Measurements from ENCODE around the gene PDIA6. TPM values are rescaled to one million over a fixed set of nuclear protein-coding genes. Genes with fewer than 3 reads are reported as not detected.

Gene PDIA6
- total RNA-seq, 1 experiment from 2014 or later = 92.4 TPM

DNA sequence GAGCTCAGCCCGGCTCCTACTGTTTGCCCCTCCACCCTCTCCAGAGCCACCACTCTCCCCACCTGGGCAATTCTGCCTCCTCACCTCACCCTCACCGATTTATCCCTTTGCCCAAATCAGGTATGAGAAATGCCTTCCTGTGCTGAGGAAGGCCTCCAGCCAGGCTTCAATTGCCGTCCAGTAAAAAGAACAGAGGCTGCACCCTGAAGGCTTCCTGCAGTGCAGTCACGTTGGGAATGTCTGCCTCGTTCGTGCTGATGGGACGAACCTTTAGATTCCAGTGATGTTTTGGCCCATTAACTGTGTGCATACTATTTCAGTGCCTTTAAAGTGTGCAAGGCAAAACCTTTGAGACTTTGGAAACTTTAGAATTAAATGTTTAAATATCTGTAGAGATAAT lies 57.0 kb downstream of the PDIA6 start:
- H3K9me2 ChIP-seq (replicated peaks; ENCODE audit: insufficient read depth, low read length) = no peaks in the 10 kb centered on the region
- DNase-seq = no peak
- no peak overlapping the region for H3K27ac ChIP-seq (ENCODE audit: low read length)
- H4K20me1 ChIP-seq (ENCODE audit: insufficient read depth, low read depth, low read length) = no peaks in the 10 kb centered on the region
- no peaks in the 10 kb centered on the region for H3K27me3 ChIP-seq (ENCODE audit: low read length)
- H3K4me1 ChIP-seq (ENCODE audit: low read length) = no peaks in the 10 kb centered on the region
- no peak overlapping the region for H3K4me2 ChIP-seq (ENCODE audit: low read depth, low read length, poor library complexity, severe bottlenecking)
- no peak overlapping the region for H3K9ac ChIP-seq (ENCODE audit: low read length)
- H3K79me2 ChIP-seq (ENCODE audit: low read length) = no peaks in the 10 kb centered on the region
- no peaks in the 10 kb centered on the region for H3K36me3 ChIP-seq (ENCODE audit: insufficient read depth, low read length)
- H2AFZ ChIP-seq (ENCODE audit: low read length) = no peak overlapping the region
- H3K4me3 ChIP-seq (ENCODE audit: low read length) = no peak overlapping the region
- H3K9me3 ChIP-seq (ENCODE audit: low read length) = no peaks in the 10 kb centered on the region

DNA sequence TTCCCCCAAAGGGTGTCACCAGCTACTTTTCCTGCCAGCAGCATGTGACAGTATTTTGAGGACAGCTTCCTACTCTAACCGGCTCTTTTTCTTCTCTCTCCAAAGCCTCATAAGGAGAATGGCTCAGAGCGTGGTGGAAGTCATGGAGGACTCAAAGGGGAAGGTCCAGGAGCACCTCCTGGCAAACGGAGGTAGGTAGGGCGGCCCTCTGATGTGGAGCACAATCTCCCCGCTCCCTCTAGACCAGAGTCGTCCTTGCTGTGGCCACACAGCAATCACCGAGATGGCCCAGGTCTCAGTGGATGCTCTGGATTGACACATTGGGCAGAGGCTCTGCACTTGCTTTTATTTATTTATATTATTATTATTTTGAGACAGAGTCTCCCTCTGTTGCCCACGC lies 58.7 kb downstream of the PDIA6 start:
- Histone ChIP-seq H3K79me2 (ENCODE audit: low read length) (no peaks in the 10 kb centered on the region), H3K4me2 (ENCODE audit: low read depth, low read length, poor library complexity, severe bottlenecking) (no peak overlapping the region), H3K27ac (ENCODE audit: low read length) (no peak overlapping the region), H3K9me3 (ENCODE audit: low read length) (no peaks in the 10 kb centered on the region), H3K27me3 (ENCODE audit: low read length) (no peaks in the 10 kb centered on the region), H3K9me2 (replicated peaks; ENCODE audit: insufficient read depth, low read length) (no peaks in the 10 kb centered on the region), H4K20me1 (ENCODE audit: insufficient read depth, low read depth, low read length) (no peaks in the 10 kb centered on the region), H2AFZ (ENCODE audit: low read length) (no peak overlapping the region), H3K9ac (ENCODE audit: low read length) (no peak overlapping the region), H3K4me1 (ENCODE audit: low read length) (no peaks in the 10 kb centered on the region), H3K36me3 (ENCODE audit: insufficient read depth, low read length) (no peaks in the 10 kb centered on the region), H3K4me3 (ENCODE audit: low read length) (no peak overlapping the region)
- no peak for DNase-seq

DNA sequence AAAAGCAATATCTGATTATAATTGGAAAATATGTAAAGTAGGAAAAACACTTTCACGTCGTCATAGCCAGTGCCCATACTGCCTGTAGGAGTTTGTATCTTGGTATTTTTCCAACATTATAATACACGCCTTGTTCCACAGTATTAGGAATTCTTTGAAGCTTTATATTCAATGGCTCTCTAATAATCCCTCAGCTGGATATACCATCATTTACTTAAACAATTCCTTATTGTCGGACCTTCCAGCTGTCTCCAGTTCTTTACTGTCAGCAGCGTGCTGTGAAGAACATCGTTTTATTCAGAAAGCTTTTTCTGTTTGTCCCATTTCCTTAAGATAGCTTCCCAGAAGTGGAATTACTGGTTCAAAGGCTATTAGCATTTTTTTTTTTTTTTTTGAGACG lies 59.4 kb downstream of the PDIA6 start:
- Histone ChIP-seq H3K27me3 (ENCODE audit: low read length) (no peaks in the 10 kb centered on the region), H2AFZ (ENCODE audit: low read length) (no peak overlapping the region), H3K4me1 (ENCODE audit: low read length) (no peaks in the 10 kb centered on the region), H3K4me3 (ENCODE audit: low read length) (no peak overlapping the region), H3K9me3 (ENCODE audit: low read length) (no peaks in the 10 kb centered on the region), H3K79me2 (ENCODE audit: low read length) (no peaks in the 10 kb centered on the region), H4K20me1 (ENCODE audit: insufficient read depth, low read depth, low read length) (no peaks in the 10 kb centered on the region), H3K4me2 (ENCODE audit: low read depth, low read length, poor library complexity, severe bottlenecking) (no peak overlapping the region), H3K9me2 (replicated peaks; ENCODE audit: insufficient read depth, low read length) (no peaks in the 10 kb centered on the region), H3K36me3 (ENCODE audit: insufficient read depth, low read length) (no peaks in the 10 kb centered on the region), H3K27ac (ENCODE audit: low read length) (no peak overlapping the region), H3K9ac (ENCODE audit: low read length) (no peak overlapping the region)
- DNase-seq = no peak

DNA sequence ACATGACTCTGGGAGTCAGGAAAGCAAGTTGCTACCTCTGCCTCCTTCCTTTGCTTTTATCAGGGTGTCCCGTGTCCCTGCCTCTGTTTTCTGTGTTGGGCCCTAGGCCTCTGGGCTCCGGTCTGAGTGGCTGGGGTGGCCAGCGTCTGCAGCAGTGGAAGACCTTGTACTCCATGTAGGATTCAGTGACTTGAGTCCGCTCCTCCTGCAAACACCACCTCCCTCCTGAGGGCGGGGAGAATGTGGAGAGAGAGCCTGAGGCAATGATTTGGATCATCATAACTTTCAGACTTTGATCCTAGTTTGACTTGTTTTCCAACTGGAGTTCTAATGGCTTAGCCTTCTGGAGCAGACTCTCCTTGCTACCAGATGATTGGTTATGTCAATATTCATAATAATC lies 60.3 kb downstream of the PDIA6 start:
- Histone ChIP-seq H3K36me3 (ENCODE audit: insufficient read depth, low read length) (no peaks in the 10 kb centered on the region), H3K9ac (ENCODE audit: low read length) (no peak overlapping the region), H3K27ac (ENCODE audit: low read length) (no peak overlapping the region), H3K9me3 (ENCODE audit: low read length) (no peaks in the 10 kb centered on the region), H2AFZ (ENCODE audit: low read length) (no peak overlapping the region), H3K4me1 (ENCODE audit: low read length) (no peaks in the 10 kb centered on the region), H3K9me2 (replicated peaks; ENCODE audit: insufficient read depth, low read length) (no peaks in the 10 kb centered on the region), H4K20me1 (ENCODE audit: insufficient read depth, low read depth, low read length) (no peaks in the 10 kb centered on the region), H3K4me3 (ENCODE audit: low read length) (no peak overlapping the region), H3K4me2 (ENCODE audit: low read depth, low read length, poor library complexity, severe bottlenecking) (no peak overlapping the region), H3K79me2 (ENCODE audit: low read length) (no peaks in the 10 kb centered on the region), H3K27me3 (ENCODE audit: low read length) (no peaks in the 10 kb centered on the region)
- no peak for DNase-seq

DNA sequence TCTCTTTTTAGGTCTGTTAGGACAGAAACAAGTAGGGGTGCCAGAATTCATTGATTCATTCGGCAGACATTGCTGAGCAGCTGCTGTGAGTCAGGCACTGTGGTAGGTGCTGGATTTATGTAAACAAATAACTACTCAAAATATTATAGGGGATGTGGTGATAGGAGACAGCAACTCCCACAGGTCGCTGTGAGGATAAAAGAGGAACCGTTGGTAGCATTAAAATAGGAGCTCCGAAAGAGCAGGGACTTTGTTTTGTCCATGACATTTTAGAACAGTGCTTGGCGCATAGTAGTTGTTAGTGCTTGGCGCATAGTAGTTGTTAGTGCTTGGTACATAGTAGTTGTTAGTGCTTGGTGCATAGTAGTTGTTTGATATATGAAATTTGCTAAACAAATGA lies 62.0 kb downstream of the PDIA6 start:
- Histone ChIP-seq H3K36me3 (ENCODE audit: insufficient read depth, low read length) (no peaks in the 10 kb centered on the region), H3K4me3 (ENCODE audit: low read length) (no peak overlapping the region), H3K27ac (ENCODE audit: low read length) (no peak overlapping the region), H4K20me1 (ENCODE audit: insufficient read depth, low read depth, low read length) (no peaks in the 10 kb centered on the region), H3K9ac (ENCODE audit: low read length) (no peak overlapping the region), H3K4me1 (ENCODE audit: low read length) (peaks cover 2% of the 10 kb centered on the region), H2AFZ (ENCODE audit: low read length) (no peak overlapping the region), H3K4me2 (ENCODE audit: low read depth, low read length, poor library complexity, severe bottlenecking) (no peak overlapping the region), H3K79me2 (ENCODE audit: low read length) (no peaks in the 10 kb centered on the region), H3K27me3 (ENCODE audit: low read length) (no peaks in the 10 kb centered on the region), H3K9me3 (ENCODE audit: low read length) (no peaks in the 10 kb centered on the region), H3K9me2 (replicated peaks; ENCODE audit: insufficient read depth, low read length) (no peaks in the 10 kb centered on the region)
- no peak for DNase-seq

DNA sequence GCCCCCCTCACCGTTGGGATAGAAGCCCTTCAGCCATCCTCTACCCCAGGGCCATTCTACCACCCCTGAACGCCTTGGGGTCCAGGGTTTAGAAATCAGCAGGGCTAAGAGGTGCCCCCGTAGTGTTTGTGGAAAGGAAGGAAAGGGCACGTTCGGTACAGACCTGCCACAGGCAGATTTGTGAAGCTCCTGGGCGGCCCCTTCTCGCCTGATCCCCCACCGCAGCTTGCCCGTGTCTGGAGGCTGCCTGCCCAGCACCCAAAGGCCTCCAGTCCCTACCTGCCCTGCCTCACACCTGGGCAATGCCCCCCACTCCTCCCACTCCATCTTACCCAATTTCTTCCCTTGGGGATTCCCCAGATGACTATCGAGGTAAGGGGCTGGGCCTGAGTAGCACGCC lies 69.9 kb downstream of the PDIA6 start:
- Histone ChIP-seq H3K9ac (ENCODE audit: low read length) (no peak overlapping the region), H3K4me1 (ENCODE audit: low read length) (peaks cover 7% of the 10 kb centered on the region), H3K4me3 (ENCODE audit: low read length) (no peak overlapping the region), H3K79me2 (ENCODE audit: low read length) (no peaks in the 10 kb centered on the region), H4K20me1 (ENCODE audit: insufficient read depth, low read depth, low read length) (no peaks in the 10 kb centered on the region), H3K36me3 (ENCODE audit: insufficient read depth, low read length) (no peaks in the 10 kb centered on the region), H3K27ac (ENCODE audit: low read length) (no peak overlapping the region), H3K9me2 (replicated peaks; ENCODE audit: insufficient read depth, low read length) (no peaks in the 10 kb centered on the region), H3K9me3 (ENCODE audit: low read length) (no peaks in the 10 kb centered on the region), H3K27me3 (ENCODE audit: low read length) (no peaks in the 10 kb centered on the region), H3K4me2 (ENCODE audit: low read depth, low read length, poor library complexity, severe bottlenecking) (no peak overlapping the region), H2AFZ (ENCODE audit: low read length) (no peak overlapping the region)
- DNase-seq = no peak

DNA sequence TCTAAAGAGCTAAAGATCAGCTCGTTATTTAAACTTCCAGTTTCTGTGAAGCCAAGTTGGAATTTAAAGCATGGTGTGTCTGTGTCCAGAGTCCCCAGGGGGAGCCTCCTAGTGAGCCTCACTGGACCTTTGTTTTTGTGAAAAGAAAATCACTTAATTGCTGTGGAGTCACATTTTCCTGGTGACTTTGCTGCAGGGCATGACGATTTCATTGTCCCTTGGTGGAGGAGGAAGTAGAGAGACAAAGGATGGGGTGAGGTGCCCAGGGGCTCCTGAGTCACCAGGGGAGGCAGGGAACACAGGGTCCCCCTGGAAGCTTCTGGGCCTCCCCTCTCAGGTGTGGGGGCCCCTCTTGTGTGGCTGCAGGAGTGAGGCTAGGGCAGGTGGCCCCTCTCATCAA lies 71.4 kb downstream of the PDIA6 start:
- no peaks in the 10 kb centered on the region for H3K36me3 ChIP-seq (ENCODE audit: insufficient read depth, low read length)
- no peaks in the 10 kb centered on the region for H3K79me2 ChIP-seq (ENCODE audit: low read length)
- H3K9me3 ChIP-seq (ENCODE audit: low read length) = no peaks in the 10 kb centered on the region
- no peak overlapping the region for H3K4me2 ChIP-seq (ENCODE audit: low read depth, low read length, poor library complexity, severe bottlenecking)
- no peaks in the 10 kb centered on the region for H3K27me3 ChIP-seq (ENCODE audit: low read length)
- H2AFZ ChIP-seq (ENCODE audit: low read length) = no peak overlapping the region
- H3K4me3 ChIP-seq (ENCODE audit: low read length) = no peak overlapping the region
- H3K4me1 ChIP-seq (ENCODE audit: low read length) = peaks cover 7% of the 10 kb centered on the region
- H4K20me1 ChIP-seq (ENCODE audit: insufficient read depth, low read depth, low read length) = no peaks in the 10 kb centered on the region
- H3K9me2 ChIP-seq (replicated peaks; ENCODE audit: insufficient read depth, low read length) = no peaks in the 10 kb centered on the region
- H3K9ac ChIP-seq (ENCODE audit: low read length) = no peak overlapping the region
- DNase-seq = no peak
- no peak overlapping the region for H3K27ac ChIP-seq (ENCODE audit: low read length)

DNA sequence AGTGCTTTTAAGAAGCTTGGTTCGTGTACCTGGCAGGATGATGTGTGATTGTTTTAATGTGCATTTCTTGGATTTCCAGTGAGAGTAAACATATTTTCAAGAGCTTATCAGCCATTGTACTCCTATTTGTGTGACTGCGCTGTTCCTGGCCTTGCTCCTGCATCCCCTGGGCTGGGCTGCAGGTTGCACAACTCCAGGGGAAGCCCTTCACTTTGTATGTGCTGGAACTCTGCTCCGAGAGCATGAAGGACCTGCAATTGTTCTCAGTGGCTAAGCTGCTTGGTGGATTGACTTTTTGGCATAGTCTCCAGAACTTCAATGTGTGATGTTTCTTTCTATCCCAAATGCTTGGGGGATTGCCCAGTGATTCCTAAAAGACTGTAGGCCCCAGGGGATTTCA lies 72.4 kb downstream of the PDIA6 start:
- no peak overlapping the region for H3K27ac ChIP-seq (ENCODE audit: low read length)
- H2AFZ ChIP-seq (ENCODE audit: low read length) = no peak overlapping the region
- peaks cover under 1% of the 10 kb centered on the region for H3K4me1 ChIP-seq (ENCODE audit: low read length)
- no peak overlapping the region for H3K4me2 ChIP-seq (ENCODE audit: low read depth, low read length, poor library complexity, severe bottlenecking)
- H3K79me2 ChIP-seq (ENCODE audit: low read length) = no peaks in the 10 kb centered on the region
- H4K20me1 ChIP-seq (ENCODE audit: insufficient read depth, low read depth, low read length) = no peaks in the 10 kb centered on the region
- no peak overlapping the region for H3K9ac ChIP-seq (ENCODE audit: low read length)
- H3K27me3 ChIP-seq (ENCODE audit: low read length) = no peaks in the 10 kb centered on the region
- no peak overlapping the region for H3K4me3 ChIP-seq (ENCODE audit: low read length)
- no peaks in the 10 kb centered on the region for H3K9me2 ChIP-seq (replicated peaks; ENCODE audit: insufficient read depth, low read length)
- DNase-seq = no peak
- H3K36me3 ChIP-seq (ENCODE audit: insufficient read depth, low read length) = no peaks in the 10 kb centered on the region
- H3K9me3 ChIP-seq (ENCODE audit: low read length) = no peaks in the 10 kb centered on the region

DNA sequence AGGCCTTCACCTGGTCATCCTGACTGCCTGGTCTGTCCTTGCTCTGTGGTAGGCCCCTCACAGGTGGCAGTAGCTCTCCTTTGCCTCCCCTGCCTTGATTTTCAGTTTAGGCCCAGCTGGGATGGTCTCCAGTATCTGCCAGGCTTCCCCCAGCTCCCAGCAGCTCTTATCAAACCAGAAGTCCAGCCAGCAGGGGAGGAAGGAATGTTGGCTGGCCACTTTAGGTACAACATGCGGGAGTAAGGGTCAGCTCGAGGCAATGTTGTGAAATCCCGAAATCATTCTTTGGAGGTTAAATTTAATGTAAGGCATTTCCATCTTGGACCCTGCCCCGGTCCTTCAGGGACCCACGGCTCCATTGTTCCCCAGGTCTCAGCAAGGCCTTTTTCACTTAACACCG lies 74.4 kb downstream of the PDIA6 start:
- no peak for DNase-seq
- Histone ChIP-seq H3K4me1 (ENCODE audit: low read length) (no peaks in the 10 kb centered on the region), H3K9me2 (replicated peaks; ENCODE audit: insufficient read depth, low read length) (no peaks in the 10 kb centered on the region), H3K36me3 (ENCODE audit: insufficient read depth, low read length) (no peaks in the 10 kb centered on the region), H3K27me3 (ENCODE audit: low read length) (no peaks in the 10 kb centered on the region), H3K79me2 (ENCODE audit: low read length) (no peaks in the 10 kb centered on the region), H2AFZ (ENCODE audit: low read length) (no peak overlapping the region), H3K9me3 (ENCODE audit: low read length) (no peaks in the 10 kb centered on the region), H3K4me3 (ENCODE audit: low read length) (no peak overlapping the region), H3K27ac (ENCODE audit: low read length) (no peak overlapping the region), H3K4me2 (ENCODE audit: low read depth, low read length, poor library complexity, severe bottlenecking) (no peak overlapping the region), H3K9ac (ENCODE audit: low read length) (no peak overlapping the region), H4K20me1 (ENCODE audit: insufficient read depth, low read depth, low read length) (no peaks in the 10 kb centered on the region)

Data from Karpas-422 (cell line).